Measurements from ENCODE around the gene C11orf97. TPM values are rescaled to one million over a fixed set of nuclear protein-coding genes. Genes with fewer than 3 reads are reported as not detected.

C11orf97 gene
- total RNA-seq, 1 experiment from 2014 or later: not detected

DNA sequence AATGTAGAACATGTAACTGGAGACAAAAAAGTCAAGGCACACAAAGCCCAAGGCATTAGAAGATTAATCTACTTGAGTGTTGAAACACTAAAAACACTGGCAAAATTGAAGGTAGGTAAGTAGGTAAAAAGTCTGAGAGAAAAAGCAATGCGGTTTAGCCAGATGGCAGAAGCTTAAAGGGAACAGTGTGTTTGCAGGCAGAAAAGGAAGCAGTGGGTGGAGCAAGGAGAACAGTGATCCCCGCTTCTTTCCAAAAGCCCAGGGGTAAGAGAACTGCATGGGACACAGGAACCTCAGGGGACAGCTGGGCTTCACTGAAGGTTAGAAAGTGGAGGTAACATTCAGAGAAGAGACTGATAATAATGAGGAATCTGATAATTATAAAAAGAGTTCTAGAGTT is 34.6 kb upstream of the C11orf97 start:
- no TSS peak for BruUV-seq (replicated peaks)
- H3K79me2 ChIP-seq (ENCODE audit: low read depth): no peaks in the 10 kb centered on the region

DNA sequence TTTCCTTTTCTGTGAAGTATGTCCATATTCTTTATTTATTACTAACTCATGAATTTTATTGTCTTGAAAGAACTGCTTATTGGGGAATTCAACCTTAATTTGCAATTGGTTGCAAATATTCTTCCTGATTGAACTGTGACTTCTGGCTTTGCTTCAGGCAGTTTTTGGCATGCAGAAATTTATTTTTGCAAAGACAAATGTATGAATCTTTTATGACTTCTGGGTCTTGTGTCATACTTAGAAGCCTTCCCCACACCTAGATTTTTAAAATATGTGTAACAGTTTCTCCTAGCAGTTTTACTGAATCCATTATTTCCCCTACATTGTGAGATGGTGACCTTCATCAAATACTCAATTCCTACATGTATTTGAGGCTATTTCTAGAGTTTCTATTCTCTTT is 30.9 kb upstream of the C11orf97 start:
- Histone ChIP-seq H3K36me3 (ENCODE audit: low read depth) (peaks cover 39% of the 10 kb centered on the region), H3K4me1 (replicated peaks; ENCODE audit: insufficient read depth) (no peaks in the 10 kb centered on the region), H2AFZ (no peak overlapping the region), H3K9me3 (ENCODE audit: insufficient read depth, low read depth) (no peaks in the 10 kb centered on the region), H3F3A (ENCODE audit: insufficient read depth, low read depth) (no peaks in the 10 kb centered on the region), H3K27ac (no peak overlapping the region), H3K27me3 (ENCODE audit: insufficient read depth, low read depth) (no peaks in the 10 kb centered on the region), H3K9me2 (ENCODE audit: insufficient read depth) (peaks cover 7% of the 10 kb centered on the region; the same call in 1 of the 2 replicates), H3K79me2 (ENCODE audit: low read depth) (no peaks in the 10 kb centered on the region), H3K4me3 (no peak overlapping the region), H3K4me2 (no peak overlapping the region), H4K20me1 (ENCODE audit: insufficient read depth) (no peaks in the 10 kb centered on the region)
- CTCF ChIA-PET: no interaction called here
- BruUV-seq (replicated peaks): no TSS peak
- POLR2A ChIA-PET (ENCODE audit: unreplicated experiment): no interaction called here
- intact Hi-C loops (cut with micrococcal nuclease; ENCODE audit: unreplicated experiment): no loop called here
- no peak for DNase-seq
- TF ChIP-seq CTCF (conservative IDR thresholded peaks at IDR 0.05) (no peak), EZH2 (IDR thresholded peaks at IDR 0.05; ENCODE audit: low read depth) (no peak)

More for the DNA sequence above, 34.6 kb upstream of the C11orf97 start:
- H2AFZ ChIP-seq: no peak overlapping the region
- no peak for TF ChIP-seq CTCF (conservative IDR thresholded peaks at IDR 0.05)
- no peak for TF ChIP-seq EZH2 (IDR thresholded peaks at IDR 0.05; ENCODE audit: low read depth)
- POLR2A ChIA-PET (ENCODE audit: unreplicated experiment): no interaction called here
- H3K27me3 ChIP-seq (ENCODE audit: insufficient read depth, low read depth): no peaks in the 10 kb centered on the region
- H3K4me1 ChIP-seq (replicated peaks; ENCODE audit: insufficient read depth): no peaks in the 10 kb centered on the region
- peaks cover 7% of the 10 kb centered on the region; the same call in 1 of the 2 replicates for H3K9me2 ChIP-seq (ENCODE audit: insufficient read depth)
- H3K9me3 ChIP-seq (ENCODE audit: insufficient read depth, low read depth): no peaks in the 10 kb centered on the region
- no peak for DNase-seq
- H3K4me3 ChIP-seq: no peak overlapping the region
- no peak overlapping the region for H3K27ac ChIP-seq
- H3K4me2 ChIP-seq: no peak overlapping the region
- CTCF ChIA-PET: no interaction called here
- H3F3A ChIP-seq (ENCODE audit: insufficient read depth, low read depth): no peaks in the 10 kb centered on the region; the same call in 1 of the 2 replicates
- intact Hi-C loops (cut with micrococcal nuclease; ENCODE audit: unreplicated experiment): no loop called here
- peaks cover 41% of the 10 kb centered on the region for H3K36me3 ChIP-seq (ENCODE audit: low read depth)
- H4K20me1 ChIP-seq (ENCODE audit: insufficient read depth): no peaks in the 10 kb centered on the region

GRCh38 chr11:94486068-94486467 is 26.2 kb upstream of the C11orf97 start:
- no peak for DNase-seq
- Histone ChIP-seq H3K4me1 (replicated peaks; ENCODE audit: insufficient read depth) (no peaks in the 10 kb centered on the region), H3K9me2 (ENCODE audit: insufficient read depth) (no peaks in the 10 kb centered on the region), H4K20me1 (ENCODE audit: insufficient read depth) (no peaks in the 10 kb centered on the region), H3K4me2 (no peak overlapping the region), H3K4me3 (no peak overlapping the region), H3K27me3 (ENCODE audit: insufficient read depth, low read depth) (no peaks in the 10 kb centered on the region), H3K27ac (no peak overlapping the region), H2AFZ (no peak overlapping the region), H3F3A (ENCODE audit: insufficient read depth, low read depth) (no peaks in the 10 kb centered on the region), H3K36me3 (ENCODE audit: low read depth) (peaks cover 38% of the 10 kb centered on the region), H3K9me3 (ENCODE audit: insufficient read depth, low read depth) (no peaks in the 10 kb centered on the region), H3K79me2 (ENCODE audit: low read depth) (peaks cover 1% of the 10 kb centered on the region)
- POLR2A ChIA-PET (ENCODE audit: unreplicated experiment): no interaction called here
- BruUV-seq (replicated peaks): no TSS peak
- intact Hi-C loops (cut with micrococcal nuclease; ENCODE audit: unreplicated experiment): no loop called here
- CTCF ChIA-PET: no interaction called here
- TF ChIP-seq CTCF (conservative IDR thresholded peaks at IDR 0.05): no peak

Data from PC-9 (cell line).